Upper lobe of left lung (tissue), 6 donors: ENCODE data around the gene WBP2. TPM values are rescaled to one million over a fixed set of nuclear protein-coding genes. Genes with fewer than 3 reads are reported as not detected.

ENCODE experiments used
- ATAC-seq, 2 donors: fragments of 200-7000 bp; cut with Tn5 transposase; one replicate each; pipeline ENCODE4 v1.9.1; 2022; ENCODE audit warnings: mild to moderate bottlenecking in 2 of 2, moderate library complexity in 2 of 2; ENCODE audit not compliant: low FRiP score in 2 of 2
- DNase-seq, 2 donors: peaks; one replicate each; pipeline ENCODE4 v3.0.0-alpha.2; 2019 to 2020
- H3K27ac ChIP-seq, 4 donors: fragments of 200-600 bp; sonication (generic); one replicate each; pipeline ENCODE4 v1.5.1; 2016 to 2019
- H3K27me3 ChIP-seq, 4 donors: fragments of 200-600 bp; sonication (generic); one replicate each; pipeline ENCODE4 v1.5.1; 2017 to 2019
- H3K36me3 ChIP-seq, 4 donors: fragments of 200-600 bp; sonication (generic); one replicate each; pipeline ENCODE4 v1.5.1; 2016 to 2019
- H3K4me1 ChIP-seq, 4 donors: fragments of 200-600 bp; sonication (generic); one replicate each; pipeline ENCODE4 v1.5.1; 2018 to 2019
- H3K4me3 ChIP-seq, 4 donors: fragments of 200-600 bp; sonication (generic); one replicate each; pipeline ENCODE4 v1.5.1; 2017 to 2019; ENCODE audit warnings: mild to moderate bottlenecking in 2 of 4, moderate library complexity in 1 of 4
- H3K9me3 ChIP-seq, 4 donors: fragments of 200-600 bp; sonication (generic); one replicate each; pipeline ENCODE4 v1.5.1; 2018 to 2019
- CTCF ChIP-seq, 6 experiments: fragments of 450-650 bp in 4 of 6; fragments of 200-600 bp in 2 of 6; sonication (generic) in 2 of 6; IDR thresholded peaks; one replicate each; pipeline ENCODE4 v1.5.1; 2016 to 2019; ENCODE audit warnings: antibody characterized with exemption in 6 of 6
- EP300 ChIP-seq, 4 donors: sonication (generic); formaldehyde crosslinking; IDR thresholded peaks; one replicate each; pipeline ENCODE4 v1.5.1; 2017; ENCODE audit warnings: antibody characterized with exemption in 4 of 4, control low read depth in 2 of 4
- POLR2A ChIP-seq, 4 donors: fragments of 450-650 bp; IDR thresholded peaks; one replicate each; pipeline ENCODE4 v1.5.1; 2016 to 2017; ENCODE audit warnings: antibody characterized with exemption in 4 of 4, mild to moderate bottlenecking in 2 of 4
- POLR2AphosphoS5 ChIP-seq, 2 donors: sonication (generic); formaldehyde crosslinking; IDR thresholded peaks; one replicate each; pipeline ENCODE4 v1.5.1; 2017; ENCODE audit warnings: antibody characterized with exemption in 2 of 2
- WGBS, 2 donors: methylation state at CpG; one replicate each; pipeline ENCODE4 v1.1.5; 2017 to 2018; 5-methylcytosine and 5-hydroxymethylcytosine counted together
- total RNA-seq, 6 donors: library from RNA; depleted of rRNA in 4 of 6; stranded (reverse); fragments of >200 nt in 4 of 6; gene quantifications; one replicate each; pipeline versions ENCODE4 v1.1.0 to v1.2.1, GENCODE V29; 2016 to 2021
- donor health status: DM: no; HTN: no; CAD: no; lungs with moderate emphysema.
- donor health status: DM: no; HTN: yes; CAD: no; lungs with severe emphysema.

The WBP2 gene
- total RNA-seq, 6 donors from 2014 or later = 70.1 to 183 (median 87.8) TPM

GRCh38 chr17:75876190-75876937 lies 21.2 kb upstream of the WBP2 start:
- H3K27me3 ChIP-seq = peaks cover 0 to 3% (median 0%) of the 10 kb centered on the region in 4 donors
- WGBS, 2 donors = 20 to 37% methylated on average over 2 to 11 of the region's 26 CpGs
- DNase-seq = peak; percentile 78 to 87
- ATAC-seq = peak in 1 of 2 donors; percentile 24
- peaks cover 0 to 24% (median 10%) of the 10 kb centered on the region in 4 donors for H3K36me3 ChIP-seq
- H3K4me3 ChIP-seq = peak overlapping the region; percentile 20 to 80 (median 70)
- TF ChIP-seq EP300 (IDR thresholded peaks at IDR 0.05) (no peak), POLR2AphosphoS5 (IDR thresholded peaks at IDR 0.05) (peak in 1 of 2 donors; percentile 49), POLR2A (IDR thresholded peaks at IDR 0.05) (peak in 1 of 4 donors; percentile 46), CTCF (IDR thresholded peaks at IDR 0.05) (peak in 3 of 6 experiments; percentile 21 to 32 (median 23))
- peaks cover 49 to 66% (median 58%) of the 10 kb centered on the region in 4 donors for H3K4me1 ChIP-seq
- H3K27ac ChIP-seq = peak overlapping the region; percentile 91 to 95 (median 94)
- H3K9me3 ChIP-seq = no peaks in the 10 kb centered on the region

GRCh38 chr17:75875940-75876189 lies 20.7 kb upstream of the WBP2 start:
- WGBS, 2 donors = 20% methylated on average over 2 of the region's 5 CpGs; no CpG with 5 or more reads in 1 of the 2 donors

GRCh38 chr17:75875182-75875939 lies 20.2 kb upstream of the WBP2 start:
- H3K27ac ChIP-seq = peak overlapping the region; percentile 91 to 95 (median 94)
- peaks cover 0 to 24% (median 10%) of the 10 kb centered on the region in 4 donors for H3K36me3 ChIP-seq
- DNase-seq (peak in 1 of 2 donors; percentile 51), ATAC-seq (no peak)
- H3K9me3 ChIP-seq = no peaks in the 10 kb centered on the region
- WGBS, 2 donors = 41 to 64% methylated on average over 12 to 13 of the region's 18 CpGs
- H3K4me3 ChIP-seq = peak overlapping the region in 2 of 4 donors; percentile 72 to 80
- peaks cover 0 to 3% (median 0%) of the 10 kb centered on the region in 4 donors for H3K27me3 ChIP-seq
- peaks cover 49 to 66% (median 58%) of the 10 kb centered on the region in 4 donors for H3K4me1 ChIP-seq
- TF ChIP-seq EP300 (IDR thresholded peaks at IDR 0.05) = no peak
- no peak for TF ChIP-seq POLR2A (IDR thresholded peaks at IDR 0.05)

More at GRCh38 chr17:75875940-75876189, 20.7 kb upstream of the WBP2 start:
- peak in 1 of 2 donors; percentile 23 for ATAC-seq
- Histone ChIP-seq H3K36me3 (peaks cover 0 to 24% (median 10%) of the 10 kb centered on the region in 4 donors), H3K4me1 (peaks cover 49 to 66% (median 58%) of the 10 kb centered on the region in 4 donors), H3K4me3 (peak overlapping the region in 2 of 4 donors; percentile 72 to 80), H3K9me3 (no peaks in the 10 kb centered on the region), H3K27me3 (peaks cover 0 to 3% (median 0%) of the 10 kb centered on the region in 4 donors), H3K27ac (peak overlapping the region; percentile 91 to 95 (median 94))
- peak in 1 of 2 donors; percentile 77 for DNase-seq
- TF ChIP-seq CTCF (IDR thresholded peaks at IDR 0.05) (no peak), POLR2A (IDR thresholded peaks at IDR 0.05) (no peak), POLR2AphosphoS5 (IDR thresholded peaks at IDR 0.05) (no peak), EP300 (IDR thresholded peaks at IDR 0.05) (no peak)

GRCh38 chr17:75874323-75875181 lies 19.4 kb upstream of the WBP2 start:
- peak overlapping the region in 3 of 4 donors; percentile 91 to 94 (median 94) for H3K27ac ChIP-seq
- peaks cover 53 to 67% (median 60%) of the 10 kb centered on the region in 4 donors for H3K4me1 ChIP-seq
- no peak overlapping the region for H3K4me3 ChIP-seq
- DNase-seq (peak in 1 of 2 donors; percentile 83), ATAC-seq (no peak)
- WGBS, 2 donors = 88 to 94% methylated on average over 6 to 37 of the region's 38 CpGs
- no peaks in the 10 kb centered on the region for H3K9me3 ChIP-seq
- H3K36me3 ChIP-seq = peaks cover 0 to 24% (median 10%) of the 10 kb centered on the region in 4 donors
- peaks cover 0 to 3% (median 0%) of the 10 kb centered on the region in 4 donors for H3K27me3 ChIP-seq
- TF ChIP-seq POLR2A (IDR thresholded peaks at IDR 0.05) = no peak
- TF ChIP-seq CTCF (IDR thresholded peaks at IDR 0.05) = no peak
- TF ChIP-seq POLR2AphosphoS5 (IDR thresholded peaks at IDR 0.05) = no peak
- no peak for TF ChIP-seq EP300 (IDR thresholded peaks at IDR 0.05)
